HG03280 (cell line): ENCODE measurements around the gene CD99.

Experiments used
- ATAC-seq: cut with Tn5 transposase; IDR thresholded peaks from one replicate; pipeline ENCODE4 v1.9.1; 2021; ENCODE audit warnings: mild to moderate bottlenecking, moderate library complexity; ENCODE audit not compliant: unreplicated experiment

CD99 gene

DNA sequence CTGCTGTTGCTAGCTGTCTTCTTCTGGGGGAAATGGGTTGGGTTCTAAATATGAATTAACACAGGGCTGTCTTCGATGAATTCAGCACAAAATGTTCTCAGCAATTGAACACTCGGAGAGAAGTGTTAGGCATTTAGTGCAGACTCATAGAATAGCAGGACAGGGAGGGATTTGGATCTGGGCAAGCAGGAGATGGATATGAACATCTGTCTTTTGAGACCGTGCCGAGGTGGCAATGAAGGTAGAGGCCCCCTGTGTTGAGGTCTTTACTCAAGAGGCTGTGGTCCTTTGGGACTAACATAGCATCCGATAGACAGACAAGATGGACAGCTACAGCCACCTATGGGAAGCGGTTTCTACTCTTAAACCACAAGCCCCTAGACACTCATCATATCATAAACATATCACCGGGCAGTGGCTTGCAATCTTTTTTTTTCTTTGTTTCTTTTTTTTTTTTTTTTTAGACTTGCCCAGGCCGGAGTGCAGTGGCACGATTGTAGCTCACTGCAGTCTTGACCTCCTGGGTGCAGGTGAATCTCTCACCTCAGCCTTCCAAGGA, 6.7 kb downstream of the CD99 start:
- ATAC-seq = no peak

DNA sequence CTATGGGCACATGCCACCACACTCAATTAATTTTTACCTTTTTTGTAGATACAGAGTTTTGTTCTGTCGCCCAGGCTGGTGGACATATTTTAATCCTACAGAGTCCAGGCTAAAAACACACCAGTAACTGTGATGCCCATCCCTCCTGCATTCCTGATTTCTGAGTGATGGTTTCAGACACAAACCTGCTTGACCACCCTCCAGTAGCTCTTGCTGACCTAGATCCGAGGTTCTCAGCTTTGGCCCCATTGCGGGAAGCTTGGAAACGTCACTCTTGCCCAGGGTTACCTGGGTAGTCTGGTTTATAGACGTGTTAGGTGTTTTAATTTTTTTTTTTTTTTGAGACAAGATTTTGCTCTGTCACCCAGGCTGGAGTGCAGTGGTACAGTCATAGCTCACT, 7.5 kb downstream of the CD99 start:
- ATAC-seq = no peak

DNA sequence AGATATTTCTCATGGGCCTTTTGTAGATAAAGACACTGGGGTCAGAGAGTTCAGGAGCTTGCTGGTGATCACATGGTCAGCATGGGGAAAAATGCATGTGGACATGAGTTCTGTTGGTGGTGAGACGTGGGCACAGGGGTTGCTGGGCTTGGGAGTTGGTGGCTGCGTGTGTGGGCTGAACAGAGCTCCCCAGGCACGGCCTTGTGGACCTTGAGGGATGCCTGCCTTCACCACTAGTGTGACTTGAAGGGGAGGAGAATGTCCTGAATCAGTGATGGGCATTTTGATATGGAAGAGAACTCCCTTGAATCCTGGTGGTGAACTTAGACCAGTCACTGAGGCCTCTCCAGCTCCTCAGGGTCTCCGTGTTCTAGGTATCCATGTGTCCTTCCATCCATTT, 8.9 kb downstream of the CD99 start:
- ATAC-seq = no peak

DNA sequence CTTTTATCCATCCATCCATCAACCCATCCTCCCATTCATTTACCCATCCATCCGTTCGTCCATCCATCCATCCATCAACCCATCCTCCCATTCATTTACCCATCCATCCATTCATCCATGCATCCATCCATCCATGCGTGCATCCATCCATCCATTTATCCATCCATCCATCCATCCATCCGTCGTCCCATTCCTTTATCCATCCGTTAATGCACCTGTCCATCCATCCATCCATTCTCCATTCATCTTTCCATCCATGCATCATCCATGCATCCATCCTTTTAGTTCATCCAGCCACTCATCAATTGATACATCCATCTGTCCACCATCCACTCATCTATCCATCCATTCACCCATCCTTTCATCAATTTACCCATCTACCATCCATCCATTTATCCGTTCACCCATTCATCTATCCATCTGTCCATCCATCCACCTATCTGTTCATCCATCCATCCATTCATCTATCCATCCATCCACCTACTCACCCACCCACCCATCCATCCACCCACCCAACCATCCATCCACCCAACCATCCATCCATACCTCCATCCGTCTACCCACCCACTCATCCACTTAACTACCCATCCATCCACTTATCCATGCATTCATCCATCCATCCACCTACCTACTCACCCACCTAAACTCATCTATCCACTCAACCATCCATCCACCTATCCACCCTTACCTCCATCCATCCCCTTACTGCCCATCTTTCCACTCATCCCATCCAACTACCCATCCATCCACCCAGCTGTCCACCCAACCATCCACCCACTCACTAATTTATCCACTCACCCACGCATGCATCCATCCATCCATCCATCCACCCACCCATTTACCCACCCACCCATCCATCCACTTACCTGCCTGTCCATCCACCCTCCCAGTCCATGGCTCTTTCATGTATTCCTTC, 9.6 kb downstream of the CD99 start:
- ATAC-seq = no peak

DNA sequence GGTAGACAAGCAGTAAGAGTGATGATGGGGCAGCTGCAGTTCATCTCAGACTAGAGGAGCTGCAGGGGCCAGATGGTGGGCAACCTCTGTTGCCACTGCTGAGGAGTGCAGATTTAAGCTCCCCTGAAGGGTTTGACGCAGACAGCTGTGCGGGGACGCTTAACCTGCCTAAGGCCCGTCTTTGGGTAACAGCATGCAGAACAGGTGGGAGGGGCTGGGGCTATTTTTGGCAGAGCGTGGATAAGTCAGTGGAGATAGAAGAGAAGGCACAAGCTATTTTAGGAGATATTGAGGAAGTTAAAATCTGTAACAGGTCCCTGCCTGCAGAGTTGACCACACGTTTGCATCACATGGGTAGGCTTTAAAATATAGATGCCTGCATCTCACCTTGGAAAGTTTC, 10.5 kb downstream of the CD99 start:
- ATAC-seq = no peak

DNA sequence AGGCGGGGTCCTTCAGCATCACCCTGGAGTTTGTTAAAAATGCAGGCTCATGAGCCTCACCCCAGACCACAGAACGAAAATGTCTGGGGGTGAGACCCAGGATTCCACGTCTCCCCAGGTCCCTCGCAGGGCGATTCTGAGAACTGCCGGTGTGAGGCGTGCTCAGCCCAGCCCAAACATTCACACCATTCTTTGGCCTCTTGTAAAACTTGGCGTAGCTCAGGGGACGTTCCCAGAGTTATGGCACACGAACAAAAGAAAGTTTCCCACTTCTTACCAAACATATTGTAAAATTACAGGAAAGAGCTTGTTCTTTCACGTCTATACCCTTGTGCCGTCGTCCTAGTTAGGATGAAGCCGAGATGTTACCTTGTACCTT, 12.9 kb downstream of the CD99 start:
- ATAC-seq = no peak

DNA sequence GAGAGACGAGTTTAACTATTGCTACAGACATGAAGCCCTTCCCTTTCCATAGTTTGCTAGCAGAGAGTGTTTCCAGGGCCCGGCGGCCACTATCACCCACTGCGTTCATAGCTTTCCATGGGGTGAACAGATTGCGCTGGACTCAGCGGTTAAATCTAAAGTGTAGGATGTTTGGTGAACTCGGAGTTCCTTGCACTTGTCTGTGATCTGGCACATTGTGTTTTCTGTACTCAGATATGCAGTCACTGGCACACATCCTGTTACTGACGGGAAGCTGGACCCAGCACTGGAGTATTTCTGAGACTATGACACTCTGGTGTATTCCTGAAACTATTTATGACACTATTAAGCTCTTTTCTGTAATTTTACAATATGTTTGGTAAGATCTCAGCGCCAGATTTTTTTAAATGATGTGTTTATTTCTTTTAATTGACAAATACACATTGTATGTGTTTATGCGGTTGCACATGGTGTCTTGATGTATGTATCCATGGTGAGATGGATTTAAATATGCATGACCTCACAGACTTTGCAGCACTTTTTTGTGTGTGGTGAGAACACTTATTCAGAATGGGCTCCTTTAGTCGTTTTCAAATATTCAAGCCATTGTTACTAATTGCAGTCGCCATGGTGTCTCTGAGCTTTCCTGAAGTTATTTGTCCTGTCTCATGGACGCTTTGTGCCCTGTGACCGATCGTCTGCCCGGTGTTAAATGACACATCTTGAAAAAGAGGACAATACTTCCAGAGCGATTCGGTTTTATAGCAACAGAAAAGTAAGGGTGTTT, 14.1 kb downstream of the CD99 start:
- no peak for ATAC-seq

DNA sequence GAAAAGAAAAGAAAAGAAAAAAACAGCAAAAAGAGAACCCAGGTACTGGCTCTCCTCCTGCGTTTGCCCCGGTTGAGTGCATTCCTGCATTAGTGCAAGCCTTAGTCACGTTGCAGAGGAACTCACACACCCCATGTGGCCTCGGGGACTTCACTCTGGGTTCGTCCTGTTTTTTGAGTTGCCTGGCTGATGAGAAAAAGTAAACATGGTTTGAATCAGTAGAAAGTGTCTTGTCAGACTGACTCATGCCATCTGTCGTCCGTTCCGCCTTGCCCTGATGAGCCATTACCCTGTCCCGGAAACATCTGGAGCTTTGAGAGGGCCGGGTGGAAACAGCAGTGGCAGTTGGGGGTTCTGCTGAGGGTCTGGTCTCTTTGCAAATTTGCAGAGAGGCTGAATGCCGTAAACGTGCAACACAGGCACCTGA, 16.3 kb downstream of the CD99 start:
- peak; percentile 89 for ATAC-seq

DNA sequence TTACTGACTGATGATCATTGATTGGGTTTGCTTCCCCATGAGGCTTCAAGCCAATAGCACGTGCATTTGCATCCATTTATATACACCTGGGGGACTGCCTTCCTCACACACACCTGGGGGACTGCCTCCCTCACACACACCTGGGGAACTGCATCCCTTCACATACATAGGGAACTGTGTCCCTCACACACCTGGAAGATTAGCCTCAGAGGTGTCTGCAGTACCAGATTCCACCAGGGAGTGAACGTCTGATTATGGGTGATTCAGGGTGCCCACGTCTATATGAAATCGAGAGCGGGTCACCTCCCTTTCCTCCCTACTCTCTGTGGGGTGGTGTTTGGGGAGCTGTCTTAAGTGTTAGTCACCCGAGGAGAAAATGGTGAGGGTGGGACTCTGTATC, 16.9 kb downstream of the CD99 start:
- ATAC-seq = no peak

DNA sequence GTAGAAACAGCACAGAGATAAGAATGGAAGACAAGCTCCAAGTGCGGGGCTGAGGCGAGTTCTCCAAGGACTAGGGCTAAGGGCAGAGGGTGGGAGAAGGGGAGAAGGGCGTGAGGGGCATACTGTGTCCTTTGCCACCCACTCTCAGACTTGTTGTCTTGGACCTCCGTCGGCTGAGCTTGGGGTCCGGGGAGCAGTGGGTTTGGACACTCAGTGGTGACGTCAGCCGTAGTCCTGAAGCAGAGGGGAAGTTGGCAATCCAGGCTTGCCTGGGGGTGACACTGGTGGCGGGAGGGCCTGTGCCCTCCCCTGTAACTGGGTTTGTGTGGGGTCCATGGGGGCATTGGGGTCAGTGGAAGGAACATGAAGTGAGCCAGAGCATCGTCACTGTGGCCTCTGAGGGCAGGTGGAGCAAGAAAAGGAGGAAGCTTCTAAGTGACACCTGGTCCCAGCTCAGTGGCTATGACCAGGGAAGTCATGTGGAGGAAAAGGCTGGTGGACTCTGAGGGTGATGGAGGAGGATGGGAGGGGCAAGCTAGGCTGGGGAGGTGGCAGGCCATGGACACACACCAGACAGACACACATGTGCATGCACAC, 17.6 kb downstream of the CD99 start:
- no peak for ATAC-seq

DNA sequence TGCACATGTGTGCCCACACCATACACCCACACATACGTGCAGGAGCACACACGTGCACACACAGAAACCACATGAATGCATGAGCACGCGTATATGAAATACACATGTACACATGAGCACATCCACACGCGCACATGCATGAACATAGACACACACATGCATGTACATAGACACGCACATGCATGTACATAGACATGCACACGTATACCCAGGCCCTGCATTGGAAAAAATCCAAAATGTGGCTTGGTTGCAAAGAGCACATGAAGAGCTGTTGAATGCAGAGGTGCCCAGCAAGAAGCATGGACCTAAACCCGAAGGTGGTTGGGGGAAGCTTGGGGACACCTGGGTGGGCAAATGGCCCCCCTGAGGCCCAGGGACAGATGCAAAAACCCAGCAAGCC, 18.5 kb downstream of the CD99 start:
- ATAC-seq = no peak

DNA sequence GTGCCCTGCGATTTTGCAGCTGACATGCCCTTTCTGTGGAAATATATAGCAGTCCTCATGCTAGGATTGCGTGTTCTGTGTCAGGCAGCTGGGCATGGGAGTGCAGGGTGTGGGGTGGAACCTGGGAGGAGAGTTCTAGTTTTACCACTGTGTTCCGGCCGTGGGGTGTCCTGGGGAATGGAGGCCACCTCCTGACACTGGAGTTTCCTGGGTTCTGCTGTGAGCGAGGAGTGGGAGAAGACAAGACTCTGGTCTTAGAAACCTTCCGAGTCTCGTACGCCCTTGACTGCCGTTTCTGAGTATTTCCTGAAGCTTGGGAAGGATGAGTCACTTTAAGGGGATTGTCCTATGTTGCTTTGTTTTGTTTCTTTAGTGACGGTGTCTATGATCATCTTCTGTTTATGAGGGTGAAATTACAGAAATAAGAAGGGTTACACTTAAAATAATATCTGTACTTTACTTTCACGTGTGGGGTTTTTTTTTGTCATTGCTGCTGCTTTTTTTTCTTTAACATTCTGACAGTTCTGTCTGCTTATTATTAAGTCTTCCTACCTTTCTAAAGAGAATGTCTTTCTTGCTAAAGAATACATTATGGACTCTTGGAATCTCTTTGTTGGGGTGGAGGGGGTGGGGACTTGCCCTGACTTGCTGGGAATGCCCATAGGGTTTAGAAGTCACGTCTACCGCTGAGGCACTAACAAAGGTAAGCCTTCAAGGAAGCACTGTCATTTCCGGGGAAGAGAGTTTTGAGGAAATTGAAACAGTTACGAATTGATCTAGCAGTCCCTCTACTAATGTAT, 19.1 kb downstream of the CD99 start:
- ATAC-seq = no peak

DNA sequence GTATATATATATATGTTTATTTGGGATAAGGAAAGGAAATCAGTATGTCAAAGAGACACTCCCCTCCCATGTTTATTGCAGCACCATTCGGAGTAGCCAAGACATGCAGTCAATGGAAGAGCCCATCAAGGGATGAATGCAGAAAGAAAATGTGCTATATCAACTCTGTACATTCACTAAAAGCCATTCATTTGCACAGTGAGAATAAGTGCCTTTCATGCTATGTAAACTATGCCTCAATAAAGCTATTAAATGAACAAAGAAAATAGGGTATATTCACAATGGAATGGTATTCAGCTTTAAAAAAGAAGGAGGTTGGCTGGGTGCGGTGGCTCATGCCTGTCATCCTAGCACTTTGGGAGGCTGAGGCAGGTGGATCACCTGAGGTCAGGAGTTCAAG, 20.3 kb downstream of the CD99 start:
- ATAC-seq = no peak

DNA sequence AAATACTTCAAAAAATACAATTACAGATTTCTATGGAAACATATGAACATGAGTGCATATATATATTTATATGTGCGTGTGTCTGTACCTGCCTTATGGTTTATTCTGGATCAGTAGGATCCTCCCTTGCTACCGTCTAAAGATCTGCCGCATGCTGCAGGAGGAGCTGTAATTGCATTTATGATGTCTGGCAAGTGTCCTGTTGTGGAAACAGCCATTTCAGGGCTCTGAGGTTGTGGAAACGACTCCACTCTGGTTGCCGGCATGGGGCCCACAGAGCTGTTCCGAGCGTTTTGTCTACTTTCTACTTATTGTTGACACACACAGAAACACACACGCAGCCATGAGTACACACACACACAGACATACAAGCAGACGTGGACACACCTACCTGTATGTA, 21.3 kb downstream of the CD99 start:
- no peak for ATAC-seq

DNA sequence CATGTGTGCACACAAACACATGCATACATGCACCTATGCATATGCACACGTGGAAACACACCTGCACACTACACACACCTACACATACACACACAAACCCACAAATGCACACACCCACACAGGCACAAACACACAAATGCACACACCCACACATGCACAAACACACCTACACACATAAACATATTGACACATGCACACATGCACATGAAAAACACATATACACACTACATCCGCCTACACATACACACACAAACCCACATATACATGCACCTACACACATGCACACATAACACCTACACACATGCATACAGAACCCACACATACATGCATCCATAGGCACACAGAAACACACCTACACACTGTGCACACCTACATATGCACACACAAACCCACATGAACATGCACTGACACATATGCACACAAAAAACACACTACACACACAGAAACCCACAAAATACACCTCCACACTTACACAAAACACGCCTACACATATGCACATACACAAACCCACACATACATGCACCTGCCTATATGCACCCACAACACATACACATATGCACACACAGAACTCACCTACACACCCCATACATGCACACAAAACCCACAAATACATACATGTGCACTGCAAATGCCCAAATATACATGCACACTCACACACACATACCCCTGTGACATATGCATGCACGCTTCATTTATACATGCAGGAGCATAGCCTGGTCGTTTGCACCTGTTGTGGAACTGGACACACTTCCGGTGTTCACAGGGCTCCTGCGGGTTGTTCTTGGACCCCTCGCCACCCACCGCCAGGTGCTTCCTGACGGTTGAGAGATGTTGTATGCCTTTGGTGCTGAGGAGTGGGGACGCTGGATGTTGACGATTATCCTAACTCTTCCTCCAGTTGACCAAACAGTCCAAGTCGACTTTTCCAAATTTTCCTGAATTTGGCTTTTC, 22.1 kb downstream of the CD99 start:
- no peak for ATAC-seq

DNA sequence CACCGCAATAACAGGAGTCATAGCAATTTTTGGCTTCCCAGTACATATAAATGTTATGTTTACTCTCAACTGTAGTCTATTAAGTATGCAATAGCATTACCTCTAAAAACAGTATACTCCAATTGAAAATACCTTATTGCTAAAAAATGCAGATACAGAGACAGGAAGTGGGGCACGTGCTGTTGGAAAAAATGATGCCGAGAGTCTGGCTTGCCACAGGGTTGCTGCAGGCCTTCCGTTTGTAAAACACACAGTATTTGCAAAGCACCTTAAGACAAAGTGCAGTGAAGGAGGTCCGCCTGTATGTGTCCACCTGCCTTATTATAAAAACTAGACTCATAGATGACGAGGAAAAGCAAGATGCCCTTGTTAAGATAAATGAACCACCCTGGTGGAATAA, 23.5 kb downstream of the CD99 start:
- ATAC-seq = no peak

DNA sequence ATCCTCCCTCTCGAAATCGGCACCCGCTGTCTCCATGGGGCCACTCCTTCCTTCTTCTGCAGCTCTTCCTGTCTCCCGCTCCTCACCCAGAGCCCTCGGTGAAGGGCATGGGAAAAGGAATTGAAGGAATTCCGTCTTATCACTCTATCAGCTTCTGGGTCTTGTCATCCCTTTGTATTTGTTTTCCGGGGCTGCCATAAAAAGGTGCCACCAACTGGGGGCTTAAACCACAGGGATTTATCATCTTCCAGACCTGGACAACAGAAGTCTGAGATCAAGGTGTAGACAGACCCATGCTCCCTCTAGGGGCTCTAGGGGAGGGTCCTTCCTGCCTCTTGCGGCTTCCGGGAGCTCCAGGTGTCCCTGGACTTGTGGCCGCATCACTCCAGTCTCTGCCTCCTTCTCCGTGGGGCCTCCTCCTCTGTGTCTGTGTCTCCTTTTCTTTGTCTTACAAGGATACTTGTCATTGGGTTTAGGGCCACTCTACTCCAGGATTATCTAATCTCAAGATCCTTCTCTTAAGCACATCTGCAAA, 24.0 kb downstream of the CD99 start:
- no peak for ATAC-seq

DNA sequence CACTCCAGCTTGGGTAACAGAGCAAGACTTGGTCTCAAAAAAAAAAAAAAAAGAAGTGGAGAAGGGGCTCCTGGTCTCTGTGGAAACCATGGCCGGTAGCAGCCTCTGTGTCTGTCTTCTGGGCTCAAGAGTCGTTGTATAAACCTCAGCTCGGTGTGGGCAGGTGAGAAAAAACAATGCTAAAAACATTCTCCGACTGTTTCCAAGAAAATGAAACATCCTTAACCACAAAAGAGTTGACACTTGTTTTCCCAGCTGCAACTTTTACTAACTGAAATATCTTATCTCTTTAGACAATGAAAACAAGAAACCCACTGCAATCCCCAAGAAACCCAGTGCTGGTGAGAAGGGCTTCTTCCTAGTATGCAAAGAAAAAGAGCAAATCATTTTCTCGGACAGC, 26.2 kb downstream of the CD99 start:
- ATAC-seq = no peak

DNA sequence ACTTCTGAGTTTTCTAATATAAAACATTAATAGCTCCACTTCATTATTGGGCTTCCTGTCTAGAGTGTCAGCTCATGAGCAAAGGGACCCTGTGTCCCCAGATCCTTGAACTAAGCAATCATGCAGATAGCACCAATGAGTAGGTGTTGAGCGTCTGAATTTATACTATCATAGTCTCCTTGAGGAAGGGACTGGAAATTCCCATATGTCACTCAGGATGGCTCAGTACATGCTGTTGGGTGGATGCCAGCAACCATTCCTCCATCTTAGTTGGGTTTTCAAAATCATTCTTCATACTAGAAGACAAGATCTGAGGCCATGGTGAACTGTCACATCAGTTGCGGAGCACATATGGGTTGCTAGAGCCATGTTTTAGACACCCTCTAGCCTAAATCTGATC, 27.7 kb downstream of the CD99 start:
- ATAC-seq = no peak
